ENCODE measurements around the gene SLC28A3. TPM values are rescaled to one million over a fixed set of nuclear protein-coding genes. Genes with fewer than 3 reads are reported as not detected.

Gene SLC28A3
- total RNA-seq, 1 experiment from 2014 or later = not detected

- no TSS peak for BruUV-seq (replicated peaks)
- in situ Hi-C loops (cut with HindIII; ENCODE audit: low pct_unique_long_range_greater_than_20kb, low sequenced_read_pairs) = no loop called here
- CTCF ChIA-PET = no interaction called here
- Histone ChIP-seq H3K4me1 (ENCODE audit: control insufficient read depth, insufficient read depth, low read length) (no peaks in the 10 kb centered on the region), H3K9me3 (ENCODE audit: control insufficient read depth, insufficient read depth, low read depth, low read length) (no peaks in the 10 kb centered on the region), H3K4me3 (ENCODE audit: low read depth in 2 of 2, low read length in 2 of 2) (no peak overlapping the region), H3K27me3 (ENCODE audit: control insufficient read depth, insufficient read depth, low read length) (no peaks in the 10 kb centered on the region), H3K36me3 (ENCODE audit: control insufficient read depth, insufficient read depth, low read length) (no peaks in the 10 kb centered on the region), H3K27ac (ENCODE audit: low read length) (no peak overlapping the region)
- no peak for ATAC-seq
- no peak for DNase-seq (ENCODE audit: low read depth, low spot score)
- intact Hi-C loops (cut with micrococcal nuclease; ENCODE audit: unreplicated experiment) = no loop called here
- POLR2A ChIA-PET = no interaction called here
- TF ChIP-seq CTCF (IDR thresholded peaks at IDR 0.05) = no peak
- TF ChIP-seq REST (IDR thresholded peaks at IDR 0.05; ENCODE audit: insufficient read depth in 1 of 2, low read depth in 2 of 2, low read length in 1 of 2) = no peak
- no peak for TF ChIP-seq POLR2AphosphoS5 (IDR thresholded peaks at IDR 0.05; ENCODE audit: low read depth, low read length)
Observed at GRCh38 chr9:84349671-84350070, 9.1 kb upstream of the SLC28A3 start.

- no peaks in the 10 kb centered on the region for H3K4me1 ChIP-seq (ENCODE audit: control insufficient read depth, insufficient read depth, low read length)
- H3K36me3 ChIP-seq (ENCODE audit: control insufficient read depth, insufficient read depth, low read length) = no peaks in the 10 kb centered on the region
- TF ChIP-seq REST (IDR thresholded peaks at IDR 0.05; ENCODE audit: insufficient read depth in 1 of 2, low read depth in 2 of 2, low read length in 1 of 2) (no peak), POLR2AphosphoS5 (IDR thresholded peaks at IDR 0.05; ENCODE audit: low read depth, low read length) (no peak), SIN3A (IDR thresholded peaks at IDR 0.05; ENCODE audit: borderline replicate concordance, insufficient read depth, low read depth, low read length) (no peak), TCF7L2 (IDR thresholded peaks at IDR 0.05; ENCODE audit: low read depth, low read length) (no peak), CTCF (IDR thresholded peaks at IDR 0.05) (no peak)
- H3K9me3 ChIP-seq (ENCODE audit: control insufficient read depth, insufficient read depth, low read depth, low read length) = no peaks in the 10 kb centered on the region
- no peaks in the 10 kb centered on the region for H3K27me3 ChIP-seq (ENCODE audit: control insufficient read depth, insufficient read depth, low read length)
- CTCF ChIA-PET = no interaction called here
- no peak for DNase-seq (ENCODE audit: low read depth, low spot score)
- intact Hi-C loops (cut with micrococcal nuclease; ENCODE audit: unreplicated experiment) = no loop called here
- no peak overlapping the region for H3K27ac ChIP-seq (ENCODE audit: low read length)
- H3K4me3 ChIP-seq (ENCODE audit: low read depth in 2 of 2, low read length in 2 of 2) = no peak overlapping the region
- BruUV-seq (replicated peaks) = no TSS peak
- POLR2A ChIA-PET = no interaction called here
- in situ Hi-C loops (cut with HindIII; ENCODE audit: low pct_unique_long_range_greater_than_20kb, low sequenced_read_pairs) = no loop called here
- ATAC-seq = 0 out of 2 replicates have a peak, but pooled peaks have one; percentile 56
Observed at GRCh38 chr9:84343111-84343521, 2.6 kb upstream of the SLC28A3 start.
